ENCODE results near the gene SORCS3.

The SORCS3 gene

DNA sequence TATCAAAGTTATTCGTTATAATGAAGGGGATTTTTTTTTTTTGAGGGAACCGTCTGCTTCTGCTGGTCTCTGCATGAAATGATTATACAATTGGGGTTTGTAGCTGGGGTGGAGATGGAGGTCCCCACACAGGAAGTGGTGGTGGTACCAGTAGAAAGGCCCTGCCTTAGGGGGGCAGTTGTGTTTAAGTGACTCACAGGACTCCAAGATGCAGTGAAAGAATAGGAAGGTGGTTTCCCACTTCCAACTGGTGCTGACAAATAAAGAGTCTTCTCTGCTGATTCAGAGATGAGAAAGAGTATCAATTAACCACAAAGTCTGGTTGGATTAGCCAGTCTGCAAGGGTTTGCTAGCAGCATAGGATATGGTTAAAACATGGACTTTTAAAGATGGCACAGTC lies 376.0 kb downstream of the SORCS3 start:
- TF ChIP-seq, protein P1, sequence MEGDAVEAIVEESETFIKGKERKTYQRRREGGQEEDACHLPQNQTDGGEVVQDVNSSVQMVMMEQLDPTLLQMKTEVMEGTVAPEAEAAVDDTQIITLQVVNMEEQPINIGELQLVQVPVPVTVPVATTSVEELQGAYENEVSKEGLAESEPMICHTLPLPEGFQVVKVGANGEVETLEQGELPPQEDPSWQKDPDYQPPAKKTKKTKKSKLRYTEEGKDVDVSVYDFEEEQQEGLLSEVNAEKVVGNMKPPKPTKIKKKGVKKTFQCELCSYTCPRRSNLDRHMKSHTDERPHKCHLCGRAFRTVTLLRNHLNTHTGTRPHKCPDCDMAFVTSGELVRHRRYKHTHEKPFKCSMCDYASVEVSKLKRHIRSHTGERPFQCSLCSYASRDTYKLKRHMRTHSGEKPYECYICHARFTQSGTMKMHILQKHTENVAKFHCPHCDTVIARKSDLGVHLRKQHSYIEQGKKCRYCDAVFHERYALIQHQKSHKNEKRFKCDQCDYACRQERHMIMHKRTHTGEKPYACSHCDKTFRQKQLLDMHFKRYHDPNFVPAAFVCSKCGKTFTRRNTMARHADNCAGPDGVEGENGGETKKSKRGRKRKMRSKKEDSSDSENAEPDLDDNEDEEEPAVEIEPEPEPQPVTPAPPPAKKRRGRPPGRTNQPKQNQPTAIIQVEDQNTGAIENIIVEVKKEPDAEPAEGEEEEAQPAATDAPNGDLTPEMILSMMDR (IDR thresholded peaks at IDR 0.05; ENCODE audit: low read depth, low read length) = no peak
- DNase-seq = no peak
- H3K4me3 ChIP-seq (ENCODE audit: low read depth, low read length) = no peak overlapping the region
- H3K9me3 ChIP-seq (ENCODE audit: severe bottlenecking) = no peaks in the 10 kb centered on the region
- no peaks in the 10 kb centered on the region for H3K36me3 ChIP-seq
- H3K27ac ChIP-seq = no peak overlapping the region
- no peaks in the 10 kb centered on the region for H3K27me3 ChIP-seq (ENCODE audit: insufficient read depth, low read depth, severe bottlenecking)

DNA sequence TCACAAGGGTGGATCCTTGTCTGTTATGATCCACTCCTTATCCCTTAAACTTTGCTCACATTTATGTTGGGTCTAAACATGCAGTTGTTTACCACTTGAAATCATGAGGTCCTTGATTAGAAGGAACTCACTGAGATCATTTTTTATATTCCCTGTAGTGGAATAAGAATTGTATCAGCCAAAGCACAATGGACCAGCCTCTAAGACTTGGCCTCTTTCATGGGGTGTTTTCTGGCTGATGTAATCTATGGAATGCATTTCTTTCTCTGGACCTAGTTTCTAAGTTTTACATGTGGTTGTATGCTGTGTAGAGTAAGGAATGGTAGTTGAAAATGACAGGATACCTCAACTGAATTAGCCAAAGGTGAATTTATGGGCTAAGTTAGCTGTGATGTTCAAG lies 376.6 kb downstream of the SORCS3 start:
- TF ChIP-seq, protein P1 (IDR thresholded peaks at IDR 0.05; ENCODE audit: low read depth, low read length) = no peak
- H3K27ac ChIP-seq = no peak overlapping the region
- H3K4me3 ChIP-seq (ENCODE audit: low read depth, low read length) = no peak overlapping the region
- no peaks in the 10 kb centered on the region for H3K27me3 ChIP-seq (ENCODE audit: insufficient read depth, low read depth, severe bottlenecking)
- H3K36me3 ChIP-seq = no peaks in the 10 kb centered on the region
- DNase-seq = no peak
- H3K9me3 ChIP-seq (ENCODE audit: severe bottlenecking) = no peaks in the 10 kb centered on the region

DNA sequence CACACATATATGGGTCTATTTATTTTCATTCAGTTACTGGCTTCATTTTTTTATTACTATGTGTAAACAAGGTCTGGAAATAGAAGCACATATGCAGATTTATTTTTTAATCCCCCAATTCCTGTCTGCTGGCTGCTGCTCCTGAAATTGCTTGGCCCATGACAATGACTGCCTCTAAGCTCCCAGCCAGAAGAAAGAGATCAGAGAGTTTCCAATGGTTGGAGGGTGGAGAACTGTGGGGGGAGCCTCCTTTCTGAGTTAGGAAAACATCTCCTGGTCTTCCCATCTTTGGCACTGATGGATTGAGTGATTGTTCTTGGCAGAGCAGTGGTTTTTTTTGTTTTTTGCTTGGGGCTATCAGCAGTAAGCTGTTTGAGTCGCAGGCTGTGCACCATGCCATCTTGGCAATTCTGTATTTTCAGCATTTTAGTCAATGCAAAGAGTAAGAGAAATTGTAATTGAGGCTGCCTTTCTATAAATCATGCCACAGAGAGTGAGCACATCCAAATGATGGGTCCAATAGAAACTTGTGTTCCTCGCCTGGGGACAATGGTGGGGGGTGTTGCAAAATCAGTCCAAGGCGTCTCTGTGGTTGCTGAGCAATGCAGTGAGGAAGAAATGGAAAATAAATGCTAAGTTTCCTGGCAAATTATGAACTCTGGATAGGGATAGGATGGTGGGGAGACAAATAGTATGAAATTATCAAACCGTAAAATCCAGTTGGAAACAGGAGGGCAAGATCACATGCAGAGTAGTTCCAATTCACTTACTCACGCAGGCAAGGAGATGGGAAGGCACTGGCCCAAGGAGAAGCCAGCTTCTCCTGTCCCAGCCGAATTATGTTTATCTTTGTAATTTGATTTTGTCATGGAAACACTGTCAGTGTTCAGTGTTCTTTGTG lies 382.4 kb downstream of the SORCS3 start:
- Histone ChIP-seq H3K36me3 (no peaks in the 10 kb centered on the region), H3K27ac (no peak overlapping the region), H3K27me3 (ENCODE audit: insufficient read depth, low read depth, severe bottlenecking) (no peaks in the 10 kb centered on the region), H3K4me3 (ENCODE audit: low read depth, low read length) (no peak overlapping the region), H3K9me3 (ENCODE audit: severe bottlenecking) (no peaks in the 10 kb centered on the region)
- no peak for DNase-seq
- TF ChIP-seq, protein P1 (IDR thresholded peaks at IDR 0.05; ENCODE audit: low read depth, low read length) = no peak

DNA sequence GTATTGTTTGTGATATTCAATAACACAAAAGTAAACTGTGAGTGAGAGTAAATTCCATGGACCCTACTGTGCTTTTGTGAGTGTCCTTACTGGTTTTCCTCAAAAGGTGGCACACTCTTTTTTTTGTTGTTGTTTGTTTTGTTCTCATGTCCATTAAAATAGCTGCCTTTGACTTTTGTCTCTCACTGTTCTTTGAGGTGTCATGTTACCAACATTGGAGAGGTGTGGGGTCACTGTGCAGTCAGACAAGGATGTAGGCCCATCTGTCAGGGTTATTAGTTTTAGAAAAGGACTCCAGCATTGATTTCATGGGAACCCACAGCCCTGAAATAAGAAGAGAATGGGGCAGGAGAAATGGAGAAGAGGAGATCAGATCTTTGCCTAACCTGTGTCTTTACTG lies 383.1 kb downstream of the SORCS3 start:
- no peaks in the 10 kb centered on the region for H3K27me3 ChIP-seq (ENCODE audit: insufficient read depth, low read depth, severe bottlenecking)
- no peaks in the 10 kb centered on the region for H3K36me3 ChIP-seq
- DNase-seq = no peak
- no peaks in the 10 kb centered on the region for H3K9me3 ChIP-seq (ENCODE audit: severe bottlenecking)
- TF ChIP-seq, protein P1 (IDR thresholded peaks at IDR 0.05; ENCODE audit: low read depth, low read length) = no peak
- no peak overlapping the region for H3K4me3 ChIP-seq (ENCODE audit: low read depth, low read length)
- H3K27ac ChIP-seq = no peak overlapping the region

DNA sequence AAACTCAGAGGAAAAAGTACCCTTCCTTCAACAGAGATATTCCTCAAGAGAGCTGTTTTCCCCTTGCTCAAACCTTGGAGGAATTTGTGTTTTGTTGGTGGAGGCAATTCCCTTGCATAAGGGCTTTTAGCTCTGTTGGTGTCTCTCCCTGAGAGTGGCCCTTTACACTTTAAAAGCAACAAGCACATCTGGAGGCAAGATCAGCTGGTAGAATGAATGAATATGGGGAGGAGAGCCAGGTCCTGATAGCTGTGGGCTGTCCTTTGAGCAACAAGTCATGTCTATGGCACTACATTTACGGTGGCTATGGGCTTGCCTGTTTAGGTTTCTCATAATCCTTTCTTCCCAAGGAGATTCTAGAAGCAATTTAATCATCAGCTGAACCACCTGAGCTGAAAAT lies 384.0 kb downstream of the SORCS3 start:
- Histone ChIP-seq H3K9me3 (ENCODE audit: severe bottlenecking) (no peaks in the 10 kb centered on the region), H3K4me3 (ENCODE audit: low read depth, low read length) (no peak overlapping the region), H3K36me3 (no peaks in the 10 kb centered on the region), H3K27ac (no peak overlapping the region), H3K27me3 (ENCODE audit: insufficient read depth, low read depth, severe bottlenecking) (no peaks in the 10 kb centered on the region)
- TF ChIP-seq, protein P1 (IDR thresholded peaks at IDR 0.05; ENCODE audit: low read depth, low read length) = no peak
- DNase-seq = no peak

All from WERI-Rb-1 (cell line).